T1000 (cell line): ENCODE data around the gene WNK1.
"Not testable (repeated sequence)": the region's sequence is repeated elsewhere in the genome, so short reads cannot be mapped to it uniquely, and the experiment has no call there.

Experiments
- DNase-seq: peaks from one replicate; lab custom pipeline; 2025; ENCODE audit warnings: mixed read lengths; lab: John Stamatoyannopoulos, UW

The WNK1 gene

GRCh38 chr12:751999-752694, at the start of gene WNK1:
WNK1 (plus strand) TSS chr12:752579; CDS start chr12:753566, 987 bp downstream.
- DNase-seq, result peak; percentile 94

DNA sequence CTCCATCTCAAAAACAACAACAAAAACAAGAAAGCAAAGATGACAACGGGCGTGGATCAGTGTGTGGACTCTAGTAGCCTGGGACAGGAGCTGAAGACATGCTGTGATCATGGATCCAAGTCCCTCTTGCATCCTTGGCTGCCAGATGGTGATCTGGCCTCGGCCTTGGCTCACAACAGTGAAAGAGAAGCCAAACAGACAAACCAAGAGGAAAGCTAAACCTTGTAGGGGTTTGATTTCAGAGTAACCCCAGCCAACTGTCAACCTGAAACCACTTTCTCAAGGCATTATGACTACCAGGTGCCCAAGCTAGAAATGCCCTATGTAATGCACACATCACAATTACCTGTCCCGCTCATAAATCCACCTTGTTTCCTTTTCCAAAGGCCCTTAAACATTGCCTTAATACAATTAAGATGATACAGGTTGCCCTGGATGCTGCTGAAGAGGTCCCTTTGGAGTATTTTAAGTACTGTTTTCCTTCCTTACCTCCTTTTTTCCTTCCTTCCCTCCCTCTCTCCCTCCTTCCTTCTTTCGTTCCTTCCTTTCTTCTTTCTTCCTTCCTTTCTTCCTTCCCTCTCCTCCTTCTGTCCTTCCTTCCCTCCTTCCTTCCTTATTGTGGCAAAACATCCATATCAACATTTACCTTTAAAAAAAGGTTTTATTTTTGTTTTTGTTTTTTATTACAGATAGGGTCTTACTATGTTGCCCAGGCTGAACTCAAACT, 47.7 kb upstream of the WNK1 start:
- no peak for DNase-seq

DNA sequence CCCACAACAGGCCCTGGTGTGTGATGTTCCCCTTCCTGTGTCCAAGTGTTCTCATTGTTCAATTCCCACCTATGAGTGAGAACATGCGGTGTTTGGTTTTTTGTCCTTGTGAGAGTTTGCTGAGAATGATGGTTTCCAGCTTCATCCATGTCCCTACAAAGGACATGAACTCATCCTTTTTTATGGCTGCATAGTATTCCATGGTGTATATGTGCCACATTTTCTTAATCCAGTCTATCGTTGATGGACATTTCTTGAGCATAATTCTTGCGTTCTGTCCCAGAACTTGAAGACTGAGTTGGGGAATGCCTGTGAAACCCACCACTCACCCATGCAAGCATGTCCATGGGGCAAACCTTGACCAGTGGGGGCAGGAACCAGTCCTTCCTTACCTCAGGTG, 44.3 kb upstream of the WNK1 start:
- DNase-seq, result not testable (repeated sequence)

DNA sequence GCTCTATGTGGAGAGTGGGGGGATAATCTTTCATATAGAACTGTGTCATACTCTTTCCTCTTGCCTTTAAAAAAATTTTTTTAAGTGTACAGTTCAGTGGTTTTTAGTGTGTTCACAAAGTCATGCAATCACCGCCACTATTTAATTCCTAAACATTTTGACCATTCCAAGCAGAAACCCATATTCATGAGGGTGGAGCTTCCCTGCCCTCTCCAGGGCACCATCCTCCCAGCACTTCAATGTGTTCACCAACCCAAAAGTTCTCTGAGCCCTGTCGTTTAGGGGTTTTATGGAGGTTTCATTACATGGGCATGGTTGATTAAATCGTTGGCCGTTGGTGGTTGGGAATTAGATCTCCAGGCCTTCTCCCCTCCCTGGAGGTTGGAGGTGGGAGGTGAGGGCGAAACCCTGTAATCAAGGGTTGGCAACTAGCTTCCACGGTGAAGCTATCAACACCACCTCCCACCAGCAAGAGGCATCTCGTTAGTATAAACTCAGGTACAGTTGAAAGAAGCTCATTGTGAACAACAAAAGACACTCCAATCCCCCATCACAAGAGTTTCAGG, 42.8 kb upstream of the WNK1 start:
- no peak for DNase-seq

GRCh38 chr12:712172-712863, 40.1 kb upstream of the WNK1 start:
- no peak for DNase-seq

DNA sequence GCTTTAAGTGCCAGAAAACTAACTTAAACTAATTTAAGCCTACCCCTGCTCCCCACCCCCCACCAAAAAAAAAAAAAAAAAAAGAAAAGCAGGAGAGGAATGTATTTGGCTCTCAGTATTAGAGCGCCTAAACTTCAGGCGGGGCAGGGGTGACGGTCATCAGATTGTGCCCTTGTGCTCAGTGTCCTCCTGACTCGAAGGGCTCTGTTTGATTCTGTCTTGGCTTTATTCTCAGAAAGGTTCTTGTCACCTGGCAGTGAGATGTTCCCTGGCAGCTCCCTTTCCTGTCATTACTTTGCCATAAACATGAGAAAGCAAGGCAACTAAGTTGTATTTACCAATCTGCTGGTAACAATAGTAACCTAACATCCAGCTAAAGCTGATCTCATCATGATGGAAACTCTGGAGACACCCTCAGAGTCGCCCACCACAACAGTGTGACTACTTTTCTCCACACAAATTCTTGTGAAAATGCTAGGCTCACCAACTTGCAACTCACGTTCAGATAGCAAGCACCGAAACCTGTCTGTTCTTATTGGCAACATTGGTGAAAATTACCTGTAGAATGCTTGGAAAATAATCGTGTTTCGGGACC, 39.0 kb upstream of the WNK1 start:
- DNase-seq, result no peak

GRCh38 chr12:716506-716905, 35.9 kb upstream of the WNK1 start:
- DNase-seq, result no peak

- no peak for DNase-seq
These were observed 33.6 kb upstream of the WNK1 start for GRCh38 chr12:718756-719102.

GRCh38 chr12:720231-720941, 32.0 kb upstream of the WNK1 start:
- no peak for DNase-seq

GRCh38 chr12:724194-724855, 28.1 kb upstream of the WNK1 start:
- DNase-seq, result no peak

DNA sequence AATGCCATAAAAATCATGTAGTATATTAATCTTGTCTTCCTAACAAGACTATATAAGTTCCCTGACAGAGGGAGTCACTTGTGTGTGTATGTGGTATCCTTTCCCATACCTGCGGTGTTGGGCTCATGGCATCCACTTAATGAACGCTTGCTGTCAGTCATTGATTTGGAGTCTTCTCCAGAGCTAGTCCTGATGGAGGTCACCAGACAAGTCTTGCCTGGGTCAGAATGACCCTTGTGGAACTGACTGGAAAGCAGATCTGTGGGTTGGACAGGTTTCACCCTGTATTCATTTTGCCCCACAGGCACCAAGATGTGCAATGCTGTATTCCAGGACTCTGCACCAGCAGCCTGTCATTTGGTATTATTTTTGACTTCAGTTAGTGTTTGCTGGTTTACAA, 27.3 kb upstream of the WNK1 start:
- DNase-seq, result no peak

DNA sequence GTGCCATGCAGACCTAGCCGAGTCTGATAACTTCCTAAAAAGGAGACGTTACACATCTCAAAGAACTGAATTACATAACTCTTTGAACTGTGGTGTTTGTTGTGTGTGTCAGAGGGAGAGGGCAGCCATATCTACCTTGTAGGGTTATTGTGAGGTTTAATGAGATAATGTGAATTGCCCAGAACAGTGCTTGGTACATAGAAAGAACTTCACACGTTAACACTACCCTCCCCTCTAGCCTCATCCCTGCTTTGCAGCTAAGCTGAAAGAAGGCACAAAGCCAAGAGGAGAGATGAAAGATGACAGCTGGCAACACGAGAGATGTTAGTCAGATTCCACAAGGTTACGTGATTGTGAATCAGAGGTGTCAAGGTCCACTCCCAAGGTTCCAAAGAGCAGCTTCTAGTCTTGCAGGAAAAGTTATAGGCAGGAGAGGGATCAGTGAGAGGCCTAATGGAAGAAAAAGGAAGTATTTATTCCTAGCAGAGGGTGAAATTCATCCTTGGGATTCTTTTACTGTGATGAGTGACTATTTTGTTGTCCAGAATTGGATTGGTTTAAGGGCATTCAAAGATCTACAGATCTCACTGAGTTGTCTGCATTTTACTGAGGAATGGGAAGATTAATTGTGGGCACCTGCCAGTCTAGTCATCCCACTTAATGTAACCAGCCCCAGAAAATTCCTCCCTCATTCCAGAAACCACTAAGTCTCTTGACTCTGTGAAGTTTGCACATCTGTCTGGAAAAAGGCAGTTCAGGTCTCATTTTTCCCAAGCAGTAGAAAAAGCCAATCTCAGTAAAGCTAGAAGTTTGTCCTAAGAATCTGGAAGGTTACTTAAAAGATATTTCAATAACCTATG, 25.9 kb upstream of the WNK1 start:
- no peak for DNase-seq

GRCh38 chr12:727321-727720, 25.1 kb upstream of the WNK1 start:
- no peak for DNase-seq

- no peak for DNase-seq
These were observed 23.6 kb upstream of the WNK1 start for GRCh38 chr12:728781-729180.

DNA sequence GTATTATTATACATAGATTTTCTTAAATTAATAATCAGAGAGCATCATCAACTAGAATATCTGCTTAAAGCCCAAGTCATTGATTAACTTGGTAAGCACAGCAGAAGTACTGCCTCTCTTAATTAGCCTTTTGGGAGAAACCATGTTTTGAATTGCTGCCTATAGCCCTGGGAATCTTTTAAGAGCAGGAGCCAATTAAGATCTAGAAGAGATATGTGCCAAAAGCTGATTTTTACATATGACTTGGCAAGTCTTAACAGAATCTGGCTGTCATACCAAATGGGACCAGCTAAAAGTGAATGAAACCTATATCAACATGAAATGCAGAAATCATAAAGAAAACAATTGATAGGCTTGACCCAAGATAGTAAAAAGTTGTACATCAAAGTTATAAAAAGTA, 23.2 kb upstream of the WNK1 start:
- DNase-seq, result no peak

GRCh38 chr12:730550-730949, 21.8 kb upstream of the WNK1 start:
- DNase-seq, result no peak

- no peak for DNase-seq
These were observed 15.1 kb upstream of the WNK1 start for GRCh38 chr12:737122-737739.

- DNase-seq, result no peak
These were observed 13.7 kb upstream of the WNK1 start for GRCh38 chr12:738712-739111.

DNA sequence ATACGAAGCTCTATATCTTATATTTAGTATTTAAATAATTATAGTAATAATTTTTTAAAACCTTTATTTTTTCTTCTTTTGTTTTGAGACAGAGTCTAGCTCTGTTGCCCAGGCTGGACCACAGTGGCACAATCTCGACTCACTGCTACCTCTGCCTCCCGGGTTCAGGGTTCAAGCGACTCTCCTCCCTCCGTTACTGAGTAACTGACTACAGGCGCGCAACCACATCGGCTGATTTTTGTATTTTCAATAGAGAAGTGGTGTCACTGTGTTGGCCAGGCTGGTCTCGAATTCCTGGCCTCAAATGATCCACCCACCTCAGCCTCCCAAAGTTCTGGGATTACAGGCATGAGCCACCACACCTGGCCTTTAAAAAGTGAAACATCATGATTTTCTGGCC, 13.0 kb upstream of the WNK1 start:
- no peak for DNase-seq

- no peak for DNase-seq
These were observed 11.5 kb upstream of the WNK1 start for GRCh38 chr12:740921-741320.
